ENCODE results near the gene FBXO24. TPM values are rescaled to one million over a fixed set of nuclear protein-coding genes. Genes with fewer than 3 reads are reported as not detected.

The FBXO24 gene
- total and polyA plus RNA-seq, 10 donors = 0.54 to 1.6 (median 1.2) TPM; not detected in 1

DNA sequence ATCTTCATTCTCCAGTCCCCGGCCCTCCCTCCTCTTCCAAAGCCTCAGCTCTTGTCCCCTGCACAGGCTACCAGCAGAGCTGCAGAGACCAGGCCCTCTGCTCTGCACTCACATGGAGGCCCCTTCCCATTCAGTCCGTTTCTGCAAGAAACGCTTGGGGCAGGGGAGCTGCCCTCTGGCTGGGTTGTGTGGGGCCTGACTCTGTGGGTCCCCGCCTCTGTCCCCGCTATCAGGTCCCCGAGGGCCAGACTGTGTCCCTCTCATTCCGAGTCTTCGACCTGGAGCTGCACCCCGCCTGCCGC, 17.5 kb downstream of the FBXO24 start:
- WGBS, 5 donors = 17 to 35% (median 23%) methylated on average over 3 to 10 of the region's 10 CpGs
- intact Hi-C loops (cut with DNase I; ENCODE audit: low total_unique reads) = no loop called here
- H3K27me3 ChIP-seq (replicated peaks in 1 of 7) = peaks cover 0 to 36% (median 0%) of the 10 kb centered on the region in 7 donors

DNA sequence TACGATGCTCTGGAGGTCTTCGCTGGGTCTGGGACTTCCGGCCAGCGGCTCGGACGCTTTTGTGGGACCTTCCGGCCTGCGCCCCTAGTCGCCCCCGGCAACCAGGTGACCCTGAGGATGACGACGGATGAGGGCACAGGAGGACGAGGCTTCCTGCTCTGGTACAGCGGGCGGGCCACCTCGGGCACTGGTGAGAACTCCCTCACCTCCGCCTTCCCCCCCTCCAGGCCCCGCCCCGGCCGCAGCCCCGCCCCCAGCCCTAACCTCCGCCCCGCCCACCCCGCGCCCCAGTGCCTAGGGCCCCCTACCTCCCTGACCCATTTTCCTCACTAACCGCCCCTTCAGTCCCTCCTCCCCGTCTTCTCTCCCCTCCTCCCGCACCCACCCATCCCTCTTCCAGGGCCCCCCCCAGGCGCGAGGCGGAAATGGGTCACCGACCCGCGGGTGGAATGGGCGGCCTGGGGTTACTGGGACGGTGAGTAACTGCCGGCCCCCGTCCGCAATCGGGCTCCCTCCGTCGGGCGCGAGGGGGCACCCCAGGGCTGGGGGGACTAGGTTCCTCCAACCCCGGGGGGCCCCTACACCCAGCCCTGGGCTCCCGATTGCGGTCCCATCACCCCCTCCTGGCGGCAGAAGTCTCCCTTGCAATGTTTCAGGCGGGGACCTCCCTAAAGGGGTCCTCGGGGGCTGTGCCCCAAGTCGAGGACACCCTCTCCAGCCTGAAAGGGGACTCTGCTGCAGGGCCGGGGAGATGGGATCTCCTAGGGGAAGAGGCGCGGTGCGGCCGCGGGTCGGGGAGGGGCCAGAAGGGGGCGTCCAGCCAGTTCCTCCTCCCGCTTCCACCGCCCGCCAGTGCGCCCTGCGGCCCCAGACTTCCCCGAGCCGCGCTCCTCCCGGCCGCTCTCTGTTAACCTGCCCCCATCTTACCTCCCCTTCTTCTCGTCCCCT, 18.2 kb downstream of the FBXO24 start:
- peaks cover 12 to 42% (median 24%) of the 10 kb centered on the region in 6 donors for H3K4me1 ChIP-seq
- 0 to 1% (median 1%) methylated on average over 54 to 70 of the region's 70 CpGs for WGBS, 5 donors
- H3K27me3 ChIP-seq (replicated peaks in 1 of 7) = peaks cover 0 to 36% (median 0%) of the 10 kb centered on the region in 7 donors
- intact Hi-C loops (cut with DNase I; ENCODE audit: low total_unique reads) = no loop called here
- DNase-seq = peak; percentile 95
- H3K36me3 ChIP-seq = no peaks in the 10 kb centered on the region
- H3K4me3 ChIP-seq = peak overlapping the region; percentile 46 to 88 (median 62)
- TF ChIP-seq POLR2A (IDR thresholded peaks at IDR 0.05) (peak in 1 of 3 donors; percentile 22), POLR2AphosphoS5 (IDR thresholded peaks at IDR 0.05) (peak; percentile 83 to 88 (median 85))
- TF ChIP-seq, protein P1, sequence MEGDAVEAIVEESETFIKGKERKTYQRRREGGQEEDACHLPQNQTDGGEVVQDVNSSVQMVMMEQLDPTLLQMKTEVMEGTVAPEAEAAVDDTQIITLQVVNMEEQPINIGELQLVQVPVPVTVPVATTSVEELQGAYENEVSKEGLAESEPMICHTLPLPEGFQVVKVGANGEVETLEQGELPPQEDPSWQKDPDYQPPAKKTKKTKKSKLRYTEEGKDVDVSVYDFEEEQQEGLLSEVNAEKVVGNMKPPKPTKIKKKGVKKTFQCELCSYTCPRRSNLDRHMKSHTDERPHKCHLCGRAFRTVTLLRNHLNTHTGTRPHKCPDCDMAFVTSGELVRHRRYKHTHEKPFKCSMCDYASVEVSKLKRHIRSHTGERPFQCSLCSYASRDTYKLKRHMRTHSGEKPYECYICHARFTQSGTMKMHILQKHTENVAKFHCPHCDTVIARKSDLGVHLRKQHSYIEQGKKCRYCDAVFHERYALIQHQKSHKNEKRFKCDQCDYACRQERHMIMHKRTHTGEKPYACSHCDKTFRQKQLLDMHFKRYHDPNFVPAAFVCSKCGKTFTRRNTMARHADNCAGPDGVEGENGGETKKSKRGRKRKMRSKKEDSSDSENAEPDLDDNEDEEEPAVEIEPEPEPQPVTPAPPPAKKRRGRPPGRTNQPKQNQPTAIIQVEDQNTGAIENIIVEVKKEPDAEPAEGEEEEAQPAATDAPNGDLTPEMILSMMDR (IDR thresholded peaks at IDR 0.05 in 8 of 11, conservative IDR thresholded peaks at IDR 0.05 in 3 of 11) = peak; percentile 15 to 76 (median 53)
- H3K9me3 ChIP-seq = no peaks in the 10 kb centered on the region
- peak overlapping the region in 7 of 8 donors; percentile 38 to 88 (median 73) for H3K27ac ChIP-seq

More for the DNA sequence above, 17.5 kb downstream of the FBXO24 start:
- no peak for DNase-seq
- Histone ChIP-seq H3K27ac (peak overlapping the region in 7 of 8 donors; percentile 38 to 88 (median 73)), H3K9me3 (no peaks in the 10 kb centered on the region), H3K36me3 (no peaks in the 10 kb centered on the region), H3K4me3 (peak overlapping the region; percentile 46 to 88 (median 62)), H3K4me1 (peaks cover 12 to 42% (median 24%) of the 10 kb centered on the region in 6 donors)
- TF ChIP-seq POLR2A (IDR thresholded peaks at IDR 0.05) = no peak
- TF ChIP-seq POLR2AphosphoS5 (IDR thresholded peaks at IDR 0.05) = no peak
- TF ChIP-seq, protein P1 (IDR thresholded peaks at IDR 0.05 in 8 of 11, conservative IDR thresholded peaks at IDR 0.05 in 3 of 11) = no peak

DNA sequence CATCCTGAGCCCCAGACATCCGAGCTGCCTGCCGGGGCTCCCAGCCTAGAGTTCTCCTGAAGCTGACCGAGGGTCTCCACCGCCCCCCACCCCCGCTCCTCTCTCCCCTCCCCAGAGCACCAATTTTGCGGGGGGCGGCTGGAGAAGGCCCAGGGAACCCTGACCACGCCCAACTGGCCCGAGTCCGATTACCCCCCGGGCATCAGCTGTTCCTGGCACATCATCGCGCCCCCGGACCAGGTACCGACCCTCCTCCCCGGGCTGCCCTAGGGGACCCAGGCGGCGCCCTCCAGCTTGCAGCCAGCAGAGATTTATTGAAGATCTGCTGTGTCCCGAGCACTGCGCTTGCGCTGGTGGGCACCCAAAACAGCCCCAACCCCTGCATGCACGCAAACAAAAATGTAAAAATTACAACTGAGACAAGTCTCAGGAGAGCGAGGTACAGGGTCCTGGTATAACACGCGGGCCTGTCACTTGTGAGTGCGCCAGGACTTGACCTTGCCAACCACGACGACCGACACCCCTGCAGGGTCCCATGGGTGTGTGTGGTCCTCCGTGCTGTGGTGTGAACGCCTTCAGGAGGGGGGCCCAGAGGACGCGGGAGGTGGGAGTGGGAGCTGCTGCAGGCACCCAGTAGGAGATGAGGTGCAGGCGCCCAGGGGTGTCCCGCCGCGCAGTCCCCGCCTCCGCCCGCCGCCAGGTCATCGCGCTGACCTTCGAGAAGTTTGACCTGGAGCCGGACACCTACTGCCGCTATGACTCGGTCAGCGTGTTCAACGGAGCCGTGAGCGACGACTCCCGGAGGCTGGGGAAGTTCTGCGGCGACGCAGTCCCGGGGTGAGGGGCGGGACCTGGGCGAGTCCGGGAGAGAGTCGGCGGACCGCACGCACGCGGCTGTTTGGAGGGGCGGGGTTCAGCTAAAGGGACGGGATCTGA, 19.1 kb downstream of the FBXO24 start:
- intact Hi-C loops (cut with DNase I; ENCODE audit: low total_unique reads) = no loop called here
- Histone ChIP-seq H3K4me1 (peaks cover 12 to 42% (median 24%) of the 10 kb centered on the region in 6 donors), H3K9me3 (no peaks in the 10 kb centered on the region), H3K36me3 (no peaks in the 10 kb centered on the region), H3K27ac (peak overlapping the region in 5 of 8 donors; percentile 72 to 88 (median 79)), H3K4me3 (peak overlapping the region; percentile 46 to 88 (median 62)), H3K27me3 (replicated peaks in 1 of 7) (peaks cover 0 to 28% (median 0%) of the 10 kb centered on the region in 7 donors)
- DNase-seq = peak; percentile 86
- TF ChIP-seq, protein P1 (IDR thresholded peaks at IDR 0.05 in 8 of 11, conservative IDR thresholded peaks at IDR 0.05 in 3 of 11) = no peak
- TF ChIP-seq POLR2AphosphoS5 (IDR thresholded peaks at IDR 0.05) = peak in 2 of 3 donors; percentile 34 to 35
- WGBS, 5 donors = 8 to 21% (median 10%) methylated on average over 48 to 68 of the region's 68 CpGs
